GM12878 (cell line): Measurements from ENCODE around the gene FDXACB1. TPM values are rescaled to one million over a fixed set of nuclear protein-coding genes. Genes with fewer than 3 reads are reported as not detected.

Experiments used
- ATAC-seq: fragments of 200-7000 bp; cut with Tn5 transposase; 3 replicates; pipeline ENCODE4 v1.9.1; 2020; ENCODE audit warnings: mild to moderate bottlenecking, moderate library complexity
- BruUV-seq: library from RNA; stranded (reverse); fragments of 400-500 nt; replicated peaks from 2 replicates; lab custom pipeline; 2021; lab: Mats Ljungman, UMichigan
- CTCF ChIA-PET: fragments of 300-600 bp; sonication (Branson Sonifier 250); formaldehyde crosslinking; extraction: SDS; loops from one replicate; lab custom pipeline; 2021; ENCODE audit warnings: inconsistent platforms; lab: Yijun Ruan, JAX
- POLR2A ChIA-PET: fragments of 350-600 bp; formaldehyde crosslinking; extraction: SDS; loops from one replicate; lab custom pipeline; 2021; ENCODE audit warnings: inconsistent platforms; lab: Charles Lee
- RAD21 ChIA-PET: fragments of 300-600 bp; sonication (Branson Sonifier 250); formaldehyde crosslinking; loops from one replicate; lab custom pipeline; 2023; ENCODE audit warnings: antibody characterized with exemption; ENCODE audit not compliant: unreplicated experiment; lab: Charles Lee
- SMC1A ChIA-PET: fragments of 300-600 bp; sonication (Branson Sonifier 250); formaldehyde crosslinking; loops from one replicate; lab custom pipeline; 2023; ENCODE audit not compliant: unreplicated experiment, uncharacterized antibody; lab: Charles Lee
- DNase-seq: peaks from one replicate; pipeline ENCODE4 v3.0.0-alpha.2; 2011; ENCODE audit warnings: low read depth, low spot score
- FAIRE-seq: peaks from 3 replicates; lab custom pipeline; 2011; peaks lifted over from hg19 to GRCh38; lab: Jason Lieb, UNC
- H2AFZ ChIP-seq: 2 replicates; pipeline ENCODE4 v1.6.0; 2011; ENCODE audit warnings: low read depth, low read length, control low read depth; ENCODE audit not compliant: control insufficient read depth
- H3K27ac ChIP-seq: 2 replicates; pipeline ENCODE4 v1.5.1; 2011; ENCODE audit warnings: control low read depth; ENCODE audit not compliant: control insufficient read depth, insufficient read depth
- H3K27me3 ChIP-seq, 2 experiments: replicated peaks in 1 of 2; 2 replicates each; pipeline versions ENCODE4 v1.6.0 to v1.6.1; 2011; ENCODE audit warnings: low read length in 1 of 2; ENCODE audit not compliant: control insufficient read depth in 2 of 2, insufficient read depth in 2 of 2
- H3K36me3 ChIP-seq, 2 experiments: 2 replicates each; pipeline ENCODE4 v1.5.1; 2011; ENCODE audit warnings: low read length in 1 of 2; ENCODE audit not compliant: control insufficient read depth in 2 of 2, insufficient read depth in 2 of 2
- H3K4me1 ChIP-seq: 2 replicates; pipeline ENCODE4 v1.6.1; 2011; ENCODE audit warnings: mild to moderate bottlenecking, low read length, moderate library complexity, mixed read lengths; ENCODE audit not compliant: control insufficient read depth, insufficient read depth
- H3K4me2 ChIP-seq: 2 replicates; pipeline ENCODE4 v1.6.0; 2011; ENCODE audit warnings: control low read depth; ENCODE audit not compliant: control insufficient read depth, insufficient read depth
- H3K4me3 ChIP-seq: fragments of 200-600 bp; sonication (generic); 2 replicates; pipeline ENCODE4 v1.5.1; 2016
- H3K79me2 ChIP-seq: 2 replicates; pipeline ENCODE4 v1.6.0; 2011; ENCODE audit warnings: low read length; ENCODE audit not compliant: control insufficient read depth, insufficient read depth
- H3K9ac ChIP-seq: 2 replicates; pipeline ENCODE4 v1.8.0; 2011; ENCODE audit warnings: low read length, control low read depth, mixed read lengths; ENCODE audit not compliant: control insufficient read depth, insufficient read depth
- H3K9me3 ChIP-seq: replicated peaks from 3 replicates; pipeline ENCODE4 v1.5.1; 2011; ENCODE audit warnings: mild to moderate bottlenecking, low read length; ENCODE audit not compliant: control insufficient read depth, insufficient read depth
- H4K20me1 ChIP-seq: 2 replicates; pipeline ENCODE4 v1.6.0; 2011; ENCODE audit not compliant: control insufficient read depth, insufficient read depth
- BCL11A ChIP-seq: IDR thresholded peaks from 2 replicates; pipeline ENCODE4 v1.6.1; 2011; ENCODE audit warnings: low read depth, low read length
- EED ChIP-seq: sonication (generic); IDR thresholded peaks from 2 replicates; pipeline ENCODE4 v1.6.1; 2016; ENCODE audit warnings: antibody characterized with exemption, low read depth
- EP300 ChIP-seq, 2 experiments: fragments of 150-350 bp in 1 of 2; IDR thresholded peaks; 2 replicates each; pipeline ENCODE4 v1.6.1; 2011 to 2012; ENCODE audit warnings: low read depth in 2 of 2, low read length in 2 of 2, borderline replicate concordance in 1 of 2, improper control_type of control experiment in 1 of 2, inconsistent platforms in 1 of 2; ENCODE audit not compliant: control insufficient read depth in 1 of 2
- HDAC6 ChIP-seq: fragments of 200-600 bp; sonication (generic); IDR thresholded peaks from one replicate; pipeline ENCODE4 v1.8.0; 2017; ENCODE audit warnings: antibody characterized with exemption; ENCODE audit not compliant: unreplicated experiment
- HDGF ChIP-seq: fragments of 450-650 bp; IDR thresholded peaks from 2 replicates; pipeline ENCODE4 v1.6.1; 2016; ENCODE audit warnings: antibody characterized with exemption
- POLR2AphosphoS2 ChIP-seq: IDR thresholded peaks from 2 replicates; pipeline ENCODE4 v1.6.1; 2011; ENCODE audit warnings: low read depth, mild to moderate bottlenecking, low read length, improper control_type of control experiment, moderate library complexity
- PRDM15 ChIP-seq: fragments of 450-650 bp; formaldehyde crosslinking; IDR thresholded peaks from 2 replicates; pipeline ENCODE4 v1.4.0; 2020; ENCODE audit warnings: mild to moderate bottlenecking, moderate library complexity
- RBBP5 ChIP-seq: fragments of 200-600 bp; sonication (generic); conservative IDR thresholded peaks from 2 replicates; pipeline ENCODE4 v1.6.1; 2016
- SMAD1 ChIP-seq: fragments of 450-650 bp; IDR thresholded peaks from 2 replicates; pipeline ENCODE4 v1.6.1; 2018; ENCODE audit warnings: mild to moderate bottlenecking, low read depth; ENCODE audit not compliant: partially characterized antibody
- TARDBP ChIP-seq: IDR thresholded peaks from 2 replicates; pipeline ENCODE4 v1.6.1; 2016; ENCODE audit warnings: borderline replicate concordance
- YY1 ChIP-seq: IDR thresholded peaks from 2 replicates; pipeline ENCODE4 v1.6.1; 2011; ENCODE audit warnings: low read depth, mild to moderate bottlenecking, low read length
- ZNF217 ChIP-seq: fragments of 450-650 bp; IDR thresholded peaks from 2 replicates; pipeline ENCODE4 v1.6.1; 2017; ENCODE audit warnings: antibody characterized with exemption, mild to moderate bottlenecking
- WGBS: methylation state at CpG from one replicate; pipeline ENCODE4 v1.1.6; 2016; ENCODE audit warnings: low lambda C conversion rate; ENCODE audit not compliant: insufficient replicate concordance, insufficient coverage; ENCODE audit errors: missing lambda C conversion rate; 5-methylcytosine and 5-hydroxymethylcytosine counted together
- in situ Hi-C: fragments of 300-500 bp; cut with MboI; formaldehyde crosslinking; loops from 9 replicates; pipeline ENCODE4 v1.14.3; 2018; ENCODE audit warnings: mixed read lengths
- intact Hi-C: fragments of 100-400 bp; cut with micrococcal nuclease; formaldehyde crosslinking; loops from one replicate; pipeline ENCODE4 v1.14.2; 2022; ENCODE audit not compliant: unreplicated experiment
- polyA plus RNA-seq, 11 experiments: library from polyadenylated mRNA; depleted of rRNA in 4 of 11; unstranded in 6 of 11; stranded (reverse) in 5 of 11; fragments of >200 nt; fragmentation: Nextera tagmentation in 4 of 11; fragmentation: Illumina TruSeq in 1 of 11; extraction: Ambion mirVana in 4 of 11; extraction: Trizol in 1 of 11; gene quantifications; 1 replicate in 1 of 11; 2 replicates in 10 of 11; pipeline versions ENCODE4 v1.2.1 to v1.2.3, GENCODE V29; 2011 to 2016; ENCODE audit warnings: inconsistent platforms in 2 of 11, missing spikeins in 2 of 11, low read depth in 1 of 11
- total RNA-seq, 4 experiments: library from RNA; depleted of rRNA in 3 of 4; stranded (reverse); fragments of >200 nt in 3 of 4; fragmentation: Illumina TruSeq in 1 of 4; extraction: Trizol in 1 of 4; gene quantifications; 2 replicates each; pipeline versions ENCODE4 v1.2.1 to v1.2.3, GENCODE V29; 2013 to 2021
- TF ChIP-seq, protein P1 (sequence below): fragments of 450-650 bp; IDR thresholded peaks from 2 replicates; pipeline ENCODE4 v1.6.1; 2017; ENCODE audit warnings: antibody characterized with exemption, mild to moderate bottlenecking, moderate library complexity
- TF ChIP-seq, protein P2 (sequence below): fragments of 450-650 bp; IDR thresholded peaks from 2 replicates; pipeline ENCODE4 v1.6.1; 2017; ENCODE audit warnings: mild to moderate bottlenecking, moderate library complexity

Gene FDXACB1
- total and polyA plus RNA-seq, 10 of the 15 experiments (the other 5 are each of a cell fraction or from before 2014, with no cell fraction given): 7.4 to 13.3 (median 9.7) TPM

DNA sequence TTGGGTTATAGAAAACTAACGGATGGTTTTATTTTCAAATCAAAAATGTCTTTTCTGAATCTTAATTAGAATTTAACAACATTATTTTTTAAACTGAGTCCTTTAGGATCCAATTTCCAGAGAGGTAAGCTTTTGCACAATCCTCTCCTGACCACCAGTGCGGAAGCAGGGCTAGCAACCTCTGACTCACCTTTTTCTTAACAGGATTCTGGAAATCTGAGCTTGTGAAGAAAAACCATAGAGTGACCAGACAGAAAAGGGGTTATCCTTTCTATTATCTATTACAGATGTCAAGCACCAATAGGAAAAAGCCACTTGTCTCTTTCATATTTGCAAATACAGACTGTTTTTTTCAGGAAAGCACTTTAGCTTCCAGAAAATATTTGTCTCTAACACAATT lies 32.9 kb downstream of the FDXACB1 start:
- ChIA-PET CTCF (interaction anchor here (0.6 to 9.2 kb wide), 8 partner anchors 26 to 433 kb away, joined by 3 to 88 read pairs (median 4); partner anchors contain the start of genes ALG9 and SIK2), RAD21 (interaction anchor here (1.0 to 1.2 kb wide), 3 partner anchors 24 to 70 kb away, joined by 3 read pairs; no protein-coding TSS in a partner anchor), SMC1A (interaction anchor here (1.0 to 7.1 kb wide), 7 partner anchors 9 to 259 kb away, joined by 3 to 72 read pairs (median 6); no protein-coding TSS in a partner anchor), POLR2A (interaction anchor here (0.5 kb wide), 1 partner anchor 38 kb away, joined by 3 read pairs; no protein-coding TSS in a partner anchor)
- H3K9me3 ChIP-seq: no peaks in the 10 kb centered on the region
- in situ Hi-C loops (no loop called here), intact Hi-C loops (loop anchor here (10.0 kb wide), 1 partner anchor 391 kb away; no protein-coding TSS in a partner anchor)
- H3K9ac ChIP-seq: no peak overlapping the region
- no peak overlapping the region for H3K4me3 ChIP-seq
- FAIRE-seq (no peak), DNase-seq (no peak), ATAC-seq (no peak)
- H3K27me3 ChIP-seq: no peaks in the 10 kb centered on the region
- WGBS: 98% methylated on average over 2 of the region's 2 CpGs
- H3K36me3 ChIP-seq: peaks cover 0 to 3% of the 10 kb centered on the region in 2 experiments; a peak in 1 of 4 replicates
- no peak overlapping the region for H3K4me2 ChIP-seq
- H3K27ac ChIP-seq: no peak overlapping the region
- no peaks in the 10 kb centered on the region for H4K20me1 ChIP-seq
- no peaks in the 10 kb centered on the region for H3K79me2 ChIP-seq
- BruUV-seq: no TSS peak
- no peaks in the 10 kb centered on the region for H3K4me1 ChIP-seq
- no peak overlapping the region for H2AFZ ChIP-seq
- TF ChIP-seq ZNF217 (no peak), TARDBP (no peak), EP300 (IDR thresholded peaks at IDR 0.05; ENCODE audit: borderline replicate concordance in 1 of 2, control insufficient read depth in 1 of 2, low read depth in 2 of 2, low read length in 2 of 2) (no peak), SMAD1 (no peak), BCL11A (no peak), HDAC6 (no peak), HDGF (no peak), EED (no peak), RBBP5 (no peak), YY1 (no peak), POLR2AphosphoS2 (no peak), PRDM15 (no peak)
- TF ChIP-seq, protein P1, sequence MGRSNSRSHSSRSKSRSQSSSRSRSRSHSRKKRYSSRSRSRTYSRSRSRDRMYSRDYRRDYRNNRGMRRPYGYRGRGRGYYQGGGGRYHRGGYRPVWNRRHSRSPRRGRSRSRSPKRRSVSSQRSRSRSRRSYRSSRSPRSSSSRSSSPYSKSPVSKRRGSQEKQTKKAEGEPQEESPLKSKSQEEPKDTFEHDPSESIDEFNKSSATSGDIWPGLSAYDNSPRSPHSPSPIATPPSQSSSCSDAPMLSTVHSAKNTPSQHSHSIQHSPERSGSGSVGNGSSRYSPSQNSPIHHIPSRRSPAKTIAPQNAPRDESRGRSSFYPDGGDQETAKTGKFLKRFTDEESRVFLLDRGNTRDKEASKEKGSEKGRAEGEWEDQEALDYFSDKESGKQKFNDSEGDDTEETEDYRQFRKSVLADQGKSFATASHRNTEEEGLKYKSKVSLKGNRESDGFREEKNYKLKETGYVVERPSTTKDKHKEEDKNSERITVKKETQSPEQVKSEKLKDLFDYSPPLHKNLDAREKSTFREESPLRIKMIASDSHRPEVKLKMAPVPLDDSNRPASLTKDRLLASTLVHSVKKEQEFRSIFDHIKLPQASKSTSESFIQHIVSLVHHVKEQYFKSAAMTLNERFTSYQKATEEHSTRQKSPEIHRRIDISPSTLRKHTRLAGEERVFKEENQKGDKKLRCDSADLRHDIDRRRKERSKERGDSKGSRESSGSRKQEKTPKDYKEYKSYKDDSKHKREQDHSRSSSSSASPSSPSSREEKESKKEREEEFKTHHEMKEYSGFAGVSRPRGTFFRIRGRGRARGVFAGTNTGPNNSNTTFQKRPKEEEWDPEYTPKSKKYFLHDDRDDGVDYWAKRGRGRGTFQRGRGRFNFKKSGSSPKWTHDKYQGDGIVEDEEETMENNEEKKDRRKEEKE: no peak
- TF ChIP-seq, protein P2, sequence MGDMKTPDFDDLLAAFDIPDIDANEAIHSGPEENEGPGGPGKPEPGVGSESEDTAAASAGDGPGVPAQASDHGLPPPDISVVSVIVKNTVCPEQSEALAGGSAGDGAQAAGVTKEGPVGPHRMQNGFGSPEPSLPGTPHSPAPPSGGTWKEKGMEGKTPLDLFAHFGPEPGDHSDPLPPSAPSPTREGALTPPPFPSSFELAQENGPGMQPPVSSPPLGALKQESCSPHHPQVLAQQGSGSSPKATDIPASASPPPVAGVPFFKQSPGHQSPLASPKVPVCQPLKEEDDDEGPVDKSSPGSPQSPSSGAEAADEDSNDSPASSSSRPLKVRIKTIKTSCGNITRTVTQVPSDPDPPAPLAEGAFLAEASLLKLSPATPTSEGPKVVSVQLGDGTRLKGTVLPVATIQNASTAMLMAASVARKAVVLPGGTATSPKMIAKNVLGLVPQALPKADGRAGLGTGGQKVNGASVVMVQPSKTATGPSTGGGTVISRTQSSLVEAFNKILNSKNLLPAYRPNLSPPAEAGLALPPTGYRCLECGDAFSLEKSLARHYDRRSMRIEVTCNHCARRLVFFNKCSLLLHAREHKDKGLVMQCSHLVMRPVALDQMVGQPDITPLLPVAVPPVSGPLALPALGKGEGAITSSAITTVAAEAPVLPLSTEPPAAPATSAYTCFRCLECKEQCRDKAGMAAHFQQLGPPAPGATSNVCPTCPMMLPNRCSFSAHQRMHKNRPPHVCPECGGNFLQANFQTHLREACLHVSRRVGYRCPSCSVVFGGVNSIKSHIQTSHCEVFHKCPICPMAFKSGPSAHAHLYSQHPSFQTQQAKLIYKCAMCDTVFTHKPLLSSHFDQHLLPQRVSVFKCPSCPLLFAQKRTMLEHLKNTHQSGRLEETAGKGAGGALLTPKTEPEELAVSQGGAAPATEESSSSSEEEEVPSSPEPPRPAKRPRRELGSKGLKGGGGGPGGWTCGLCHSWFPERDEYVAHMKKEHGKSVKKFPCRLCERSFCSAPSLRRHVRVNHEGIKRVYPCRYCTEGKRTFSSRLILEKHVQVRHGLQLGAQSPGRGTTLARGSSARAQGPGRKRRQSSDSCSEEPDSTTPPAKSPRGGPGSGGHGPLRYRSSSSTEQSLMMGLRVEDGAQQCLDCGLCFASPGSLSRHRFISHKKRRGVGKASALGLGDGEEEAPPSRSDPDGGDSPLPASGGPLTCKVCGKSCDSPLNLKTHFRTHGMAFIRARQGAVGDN: no peak
